H9 (cell line): ENCODE data around the gene CARD19. TPM values are rescaled to one million over a fixed set of nuclear protein-coding genes. Genes with fewer than 3 reads are reported as not detected.

ENCODE experiments used
- DNase-seq: peaks from one replicate; pipeline ENCODE4 v3.0.0-alpha.2; 2017
- H2AFZ ChIP-seq: one replicate; pipeline ENCODE4 v1.6.1; 2013; ENCODE audit warnings: mild to moderate bottlenecking, low read length, control low read depth, moderate library complexity
- H2AK5ac ChIP-seq: 2 replicates; pipeline ENCODE4 v1.6.1; 2013; ENCODE audit warnings: low read length, control low read depth, mixed read lengths; ENCODE audit not compliant: insufficient read length
- H2BK120ac ChIP-seq: one replicate; pipeline ENCODE4 v1.6.1; 2013; ENCODE audit warnings: low read depth, mild to moderate bottlenecking, low read length, control low read depth, inconsistent platforms; ENCODE audit not compliant: poor library complexity, severe bottlenecking
- H2BK12ac ChIP-seq: 2 replicates; pipeline ENCODE4 v1.6.1; 2013; ENCODE audit warnings: low read length, control low read depth, mixed read lengths, low read depth; ENCODE audit not compliant: insufficient read length
- H2BK15ac ChIP-seq: 2 replicates; pipeline ENCODE4 v1.6.1; 2013; ENCODE audit warnings: low read depth, low read length, control low read depth
- H2BK20ac ChIP-seq: one replicate; pipeline ENCODE4 v1.6.1; 2013; ENCODE audit warnings: low read depth, mild to moderate bottlenecking, low read length, control low read depth, inconsistent platforms; ENCODE audit not compliant: poor library complexity, severe bottlenecking
- H2BK5ac ChIP-seq: 2 replicates; pipeline ENCODE4 v1.6.1; 2013; ENCODE audit warnings: low read length, control low read depth, mixed read lengths; ENCODE audit not compliant: insufficient read length
- H3K14ac ChIP-seq: 2 replicates; pipeline ENCODE4 v1.6.1; 2013; ENCODE audit warnings: low read length, control low read depth; ENCODE audit not compliant: insufficient read depth
- H3K18ac ChIP-seq: 2 replicates; pipeline ENCODE4 v1.6.1; 2013; ENCODE audit warnings: low read depth, mild to moderate bottlenecking, mixed read lengths, low read length, control low read depth; ENCODE audit not compliant: insufficient read length
- H3K23ac ChIP-seq: 2 replicates; pipeline ENCODE4 v1.6.1; 2013; ENCODE audit warnings: low read length, control low read depth, mixed read lengths, low read depth; ENCODE audit not compliant: insufficient read length
- H3K23me2 ChIP-seq: 2 replicates; pipeline ENCODE4 v1.6.1; 2013; ENCODE audit warnings: low read depth, mild to moderate bottlenecking, mixed read lengths, low read length, control low read depth; ENCODE audit not compliant: insufficient read length, poor library complexity, severe bottlenecking
- H3K27ac ChIP-seq: 2 replicates; pipeline ENCODE4 v1.5.1; 2013; ENCODE audit warnings: low read length, control low read depth, mixed read lengths, low read depth; ENCODE audit not compliant: insufficient read length
- H3K27me3 ChIP-seq: 2 replicates; pipeline ENCODE4 v1.6.1; 2013; ENCODE audit warnings: low read length, control low read depth, inconsistent platforms; ENCODE audit not compliant: insufficient read depth
- H3K4ac ChIP-seq: 2 replicates; pipeline ENCODE4 v1.6.1; 2013; ENCODE audit warnings: low read depth, mild to moderate bottlenecking, control low read depth, inconsistent platforms, low read length, moderate library complexity
- H3K4me1 ChIP-seq: 2 replicates; pipeline ENCODE4 v1.6.1; 2013; ENCODE audit warnings: low read length, control low read depth, inconsistent platforms; ENCODE audit not compliant: insufficient read depth
- H3K4me2 ChIP-seq: 2 replicates; pipeline ENCODE4 v1.6.1; 2013; ENCODE audit warnings: low read length, control low read depth, mixed read lengths; ENCODE audit not compliant: insufficient read length, insufficient read depth
- H3K56ac ChIP-seq: 2 replicates; pipeline ENCODE4 v1.6.1; 2013; ENCODE audit warnings: low read depth, mild to moderate bottlenecking, mixed read lengths, low read length, control low read depth; ENCODE audit not compliant: insufficient read length
- H3K79me1 ChIP-seq: 2 replicates; pipeline ENCODE4 v1.6.1; 2013; ENCODE audit warnings: low read depth, mild to moderate bottlenecking, moderate library complexity, low read length, control low read depth, inconsistent platforms; ENCODE audit not compliant: insufficient read depth, poor library complexity, severe bottlenecking
- H3K79me2 ChIP-seq: 2 replicates; pipeline ENCODE4 v1.6.1; 2013; ENCODE audit warnings: low read length, control low read depth, inconsistent platforms; ENCODE audit not compliant: insufficient read depth
- H3K9ac ChIP-seq: 2 replicates; pipeline ENCODE4 v1.6.1; 2013; ENCODE audit warnings: low read length, control low read depth, mixed read lengths; ENCODE audit not compliant: insufficient read length; ENCODE audit errors: extremely low read depth
- H3K9me3 ChIP-seq: one replicate; pipeline ENCODE4 v1.6.1; 2013; ENCODE audit warnings: low read depth, low read length, inconsistent platforms; ENCODE audit not compliant: control insufficient read depth
- H3T11ph ChIP-seq: one replicate; pipeline ENCODE4 v1.6.1; 2013; ENCODE audit warnings: mild to moderate bottlenecking, low read length, control low read depth, inconsistent platforms
- H4K20me1 ChIP-seq: one replicate; pipeline ENCODE4 v1.6.1; 2013; ENCODE audit not compliant: control insufficient read depth, insufficient read length, insufficient read depth
- H4K5ac ChIP-seq: 2 replicates; pipeline ENCODE4 v1.6.1; 2013; ENCODE audit warnings: low read depth, mild to moderate bottlenecking, mixed read lengths, low read length, control low read depth; ENCODE audit not compliant: insufficient read length
- H4K8ac ChIP-seq: replicated peaks from 2 replicates; pipeline ENCODE4 v1.6.1; 2013; ENCODE audit warnings: low read length, control low read depth, mixed read lengths, low read depth; ENCODE audit not compliant: insufficient read length
- H4K91ac ChIP-seq: 2 replicates; pipeline ENCODE4 v1.6.1; 2013; ENCODE audit warnings: low read depth, mild to moderate bottlenecking, moderate library complexity, mixed read lengths, low read length, control low read depth; ENCODE audit not compliant: insufficient read length
- H3K27ac Mint-ChIP-seq, 3 experiments: 2 replicates in 2 of 3; 3 replicates in 1 of 3; pipeline ENCODE4 v1.8.0; 2020 to 2021; ENCODE audit warnings: mixed read lengths in 3 of 3, mild to moderate bottlenecking in 1 of 3, moderate library complexity in 1 of 3
- H3K27me3 Mint-ChIP-seq: 2 replicates; pipeline ENCODE4 v1.8.0; 2021; ENCODE audit warnings: low read depth, mild to moderate bottlenecking, moderate library complexity, mixed read lengths
- H3K36me3 Mint-ChIP-seq, 3 experiments: 2 replicates in 2 of 3; 3 replicates in 1 of 3; pipeline ENCODE4 v1.8.0; 2020 to 2021; ENCODE audit warnings: low read depth in 3 of 3, mixed read lengths in 3 of 3; ENCODE audit not compliant: insufficient read depth in 1 of 3
- H3K4me1 Mint-ChIP-seq, 2 experiments: 2 replicates each; pipeline ENCODE4 v1.8.0; 2020; ENCODE audit warnings: mixed read lengths in 2 of 2
- H3K4me3 Mint-ChIP-seq, 2 experiments: 2 replicates in 1 of 2; 3 replicates in 1 of 2; pipeline ENCODE4 v1.8.0; 2020 to 2021; ENCODE audit warnings: mild to moderate bottlenecking in 2 of 2, mixed read lengths in 2 of 2, moderate library complexity in 1 of 2
- H3K9me3 Mint-ChIP-seq, 2 experiments: 2 replicates in 1 of 2; 3 replicates in 1 of 2; pipeline ENCODE4 v1.8.0; 2020; ENCODE audit warnings: mild to moderate bottlenecking in 2 of 2, mixed read lengths in 2 of 2, moderate library complexity in 1 of 2
- WGBS: extraction: QIAGEN DNeasy Blood & Tissue Kit; methylation state at CpG from one replicate; pipeline ENCODE4 v1.1.7; 2013; ENCODE audit warnings: missing lambda C conversion rate, low lambda C conversion rate, mixed read lengths; ENCODE audit not compliant: insufficient read length; ENCODE audit errors: extremely low coverage; 5-methylcytosine and 5-hydroxymethylcytosine counted together
- total RNA-seq: library from RNA; stranded (reverse); gene quantifications from 2 replicates; pipeline ENCODE4 v1.2.1, GENCODE V29; 2021
- TF ChIP-seq, protein P1 (sequence below): fragments of 200-600 bp; sonication (generic); conservative IDR thresholded peaks from 3 replicates; pipeline ENCODE4 v1.8.0; 2021; ENCODE audit warnings: antibody characterized with exemption, mild to moderate bottlenecking

The CARD19 gene
- total RNA-seq, 1 experiment from 2014 or later: 21.4 TPM

GRCh38 chr9:93120846-93121315 is 24.9 kb downstream of the CARD19 start:
- H3K4me3 Mint-ChIP-seq: no peak overlapping the region; a peak in 1 of 5 replicates
- no peak overlapping the region for H3K4ac ChIP-seq
- H3K27ac Mint-ChIP-seq: no peak overlapping the region
- no peaks in the 10 kb centered on the region for H3K9me3 ChIP-seq
- no peak overlapping the region for H2BK20ac ChIP-seq
- peaks cover 7 to 20% of the 10 kb centered on the region in 2 experiments for H3K4me1 Mint-ChIP-seq
- H2BK120ac ChIP-seq: no peak overlapping the region
- H3K36me3 Mint-ChIP-seq: peaks cover 3 to 17% (median 11%) of the 10 kb centered on the region in 3 experiments; a peak in 5 of 7 replicates
- no peaks in the 10 kb centered on the region for H3K23me2 ChIP-seq
- H3K9me3 Mint-ChIP-seq: no peaks in the 10 kb centered on the region
- H4K20me1 ChIP-seq: no peaks in the 10 kb centered on the region
- no peaks in the 10 kb centered on the region for H3K79me2 ChIP-seq
- DNase-seq: peak; percentile 19
- no peak overlapping the region for H4K8ac ChIP-seq
- no peak overlapping the region for H3K27ac ChIP-seq
- no peak overlapping the region for H2BK5ac ChIP-seq
- H3K14ac ChIP-seq: no peak overlapping the region
- no peak overlapping the region for H3K23ac ChIP-seq
- WGBS: no CpG with 5 or more reads among the region's 11 CpGs
- no peak overlapping the region for H4K91ac ChIP-seq
- no peak overlapping the region for H3K4me2 ChIP-seq
- H3K9ac ChIP-seq: no peak overlapping the region
- no peak overlapping the region for H2BK12ac ChIP-seq
- H3K4me1 ChIP-seq: no peaks in the 10 kb centered on the region
- H3T11ph ChIP-seq: no peak overlapping the region
- H2AFZ ChIP-seq: no peak overlapping the region
- H2AK5ac ChIP-seq: no peak overlapping the region
- H3K79me1 ChIP-seq: no peaks in the 10 kb centered on the region
- no peaks in the 10 kb centered on the region for H3K27me3 ChIP-seq
- no peak overlapping the region for H3K18ac ChIP-seq
- no peak overlapping the region for H2BK15ac ChIP-seq
- no peak overlapping the region for H4K5ac ChIP-seq
- H3K56ac ChIP-seq: no peak overlapping the region
- no peaks in the 10 kb centered on the region; the same call in 1 of the 2 replicates for H3K27me3 Mint-ChIP-seq
- TF ChIP-seq, protein P1, sequence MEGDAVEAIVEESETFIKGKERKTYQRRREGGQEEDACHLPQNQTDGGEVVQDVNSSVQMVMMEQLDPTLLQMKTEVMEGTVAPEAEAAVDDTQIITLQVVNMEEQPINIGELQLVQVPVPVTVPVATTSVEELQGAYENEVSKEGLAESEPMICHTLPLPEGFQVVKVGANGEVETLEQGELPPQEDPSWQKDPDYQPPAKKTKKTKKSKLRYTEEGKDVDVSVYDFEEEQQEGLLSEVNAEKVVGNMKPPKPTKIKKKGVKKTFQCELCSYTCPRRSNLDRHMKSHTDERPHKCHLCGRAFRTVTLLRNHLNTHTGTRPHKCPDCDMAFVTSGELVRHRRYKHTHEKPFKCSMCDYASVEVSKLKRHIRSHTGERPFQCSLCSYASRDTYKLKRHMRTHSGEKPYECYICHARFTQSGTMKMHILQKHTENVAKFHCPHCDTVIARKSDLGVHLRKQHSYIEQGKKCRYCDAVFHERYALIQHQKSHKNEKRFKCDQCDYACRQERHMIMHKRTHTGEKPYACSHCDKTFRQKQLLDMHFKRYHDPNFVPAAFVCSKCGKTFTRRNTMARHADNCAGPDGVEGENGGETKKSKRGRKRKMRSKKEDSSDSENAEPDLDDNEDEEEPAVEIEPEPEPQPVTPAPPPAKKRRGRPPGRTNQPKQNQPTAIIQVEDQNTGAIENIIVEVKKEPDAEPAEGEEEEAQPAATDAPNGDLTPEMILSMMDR: no peak
